Suppressor macrophage (primary cell): Measurements from ENCODE around the gene ARRDC3.
A peak's percentile ranks its signal among the peaks of the same experiment; 100 is the strongest.
"Not testable (repeated sequence)": the region's sequence is repeated elsewhere in the genome, so short reads cannot be mapped to it uniquely, and the experiment has no call there.

Experiments
- DNase-seq, 4 experiments: peaks; one replicate each; pipeline ENCODE4 v3.0.0-alpha.2; 2020 to 2022
- total RNA-seq, 17 experiments: gene quantifications; one replicate each; lab custom pipeline; 2026; ENCODE audit warnings: mixed read lengths in 6 of 17, inconsistent platforms in 3 of 17; lab: John Stamatoyannopoulos, UW

The ARRDC3 gene, protein sequence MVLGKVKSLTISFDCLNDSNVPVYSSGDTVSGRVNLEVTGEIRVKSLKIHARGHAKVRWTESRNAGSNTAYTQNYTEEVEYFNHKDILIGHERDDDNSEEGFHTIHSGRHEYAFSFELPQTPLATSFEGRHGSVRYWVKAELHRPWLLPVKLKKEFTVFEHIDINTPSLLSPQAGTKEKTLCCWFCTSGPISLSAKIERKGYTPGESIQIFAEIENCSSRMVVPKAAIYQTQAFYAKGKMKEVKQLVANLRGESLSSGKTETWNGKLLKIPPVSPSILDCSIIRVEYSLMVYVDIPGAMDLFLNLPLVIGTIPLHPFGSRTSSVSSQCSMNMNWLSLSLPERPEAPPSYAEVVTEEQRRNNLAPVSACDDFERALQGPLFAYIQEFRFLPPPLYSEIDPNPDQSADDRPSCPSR
- total RNA-seq: 48.7 to 350 (median 138) reads per million in 17 experiments

DNA sequence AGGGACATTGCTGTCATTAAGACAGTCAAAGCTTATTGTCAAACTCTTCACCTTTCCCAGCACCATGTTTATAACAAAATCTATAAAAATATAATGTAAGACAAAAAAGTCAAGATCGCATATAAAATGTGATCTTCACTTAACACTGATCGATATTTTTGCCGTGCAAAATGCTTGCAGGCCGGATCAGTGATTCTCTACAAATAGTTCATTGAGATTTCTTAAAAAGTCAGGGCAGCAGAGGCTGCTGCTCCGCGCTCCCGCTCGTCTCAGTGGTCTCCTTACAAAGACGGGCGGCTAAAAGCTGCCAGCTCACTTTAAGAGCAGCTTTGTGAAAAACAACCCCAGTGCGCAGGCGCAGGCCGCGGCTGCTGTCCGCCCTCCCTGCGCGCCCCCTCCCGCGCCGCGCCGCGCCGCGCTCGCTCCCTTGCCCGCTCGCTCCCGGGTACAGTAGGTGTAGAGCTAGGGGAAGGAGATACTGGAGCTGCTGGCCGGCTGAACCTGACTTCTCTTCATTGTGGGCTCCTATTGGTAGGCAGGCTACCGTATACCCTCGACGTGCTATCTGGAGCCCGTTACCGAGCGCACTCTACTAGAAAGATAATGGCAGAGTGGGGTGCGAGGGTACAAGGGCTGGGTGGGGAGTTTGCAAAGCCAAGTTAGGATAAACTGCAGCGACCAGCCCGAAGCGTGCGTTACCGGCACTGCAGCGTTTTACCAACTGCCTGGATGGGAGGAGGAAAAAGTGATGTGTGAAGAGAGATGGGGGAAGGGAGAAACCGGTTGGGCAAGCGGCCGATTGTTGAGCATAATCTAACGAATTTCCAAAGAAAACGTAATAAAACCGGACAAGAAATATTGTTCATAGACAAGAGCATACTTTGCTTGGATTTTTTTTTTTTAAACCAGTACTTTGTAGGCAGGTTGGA lies at the start of gene ARRDC3:
Gene ARRDC3, minus strand, starts transcription at position 291 of the 929 bp plus-strand sequence. Its CDS starts 225 bp downstream, at position 66.
- peak; percentile 98 to 100 (median 99) for DNase-seq

DNA sequence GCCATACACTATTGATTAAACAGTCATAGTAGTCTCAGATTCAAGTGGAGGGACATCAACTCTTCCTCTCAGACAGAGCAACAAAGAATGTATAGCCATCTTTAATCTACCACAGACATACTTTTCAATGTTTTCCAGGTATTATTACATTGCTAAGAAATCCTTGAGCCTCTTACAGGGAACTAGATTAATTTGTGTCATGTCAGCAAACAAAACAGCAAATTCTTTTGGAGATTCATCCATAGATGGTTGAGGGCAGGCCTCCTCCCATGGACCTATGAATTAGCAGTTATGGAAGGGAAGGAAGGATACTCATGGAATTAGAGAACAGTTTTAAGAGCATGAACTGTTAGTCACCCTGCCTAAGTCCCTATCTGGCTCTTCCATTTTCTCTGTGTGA lies 47.8 kb upstream of the ARRDC3 start:
- DNase-seq: no peak

DNA sequence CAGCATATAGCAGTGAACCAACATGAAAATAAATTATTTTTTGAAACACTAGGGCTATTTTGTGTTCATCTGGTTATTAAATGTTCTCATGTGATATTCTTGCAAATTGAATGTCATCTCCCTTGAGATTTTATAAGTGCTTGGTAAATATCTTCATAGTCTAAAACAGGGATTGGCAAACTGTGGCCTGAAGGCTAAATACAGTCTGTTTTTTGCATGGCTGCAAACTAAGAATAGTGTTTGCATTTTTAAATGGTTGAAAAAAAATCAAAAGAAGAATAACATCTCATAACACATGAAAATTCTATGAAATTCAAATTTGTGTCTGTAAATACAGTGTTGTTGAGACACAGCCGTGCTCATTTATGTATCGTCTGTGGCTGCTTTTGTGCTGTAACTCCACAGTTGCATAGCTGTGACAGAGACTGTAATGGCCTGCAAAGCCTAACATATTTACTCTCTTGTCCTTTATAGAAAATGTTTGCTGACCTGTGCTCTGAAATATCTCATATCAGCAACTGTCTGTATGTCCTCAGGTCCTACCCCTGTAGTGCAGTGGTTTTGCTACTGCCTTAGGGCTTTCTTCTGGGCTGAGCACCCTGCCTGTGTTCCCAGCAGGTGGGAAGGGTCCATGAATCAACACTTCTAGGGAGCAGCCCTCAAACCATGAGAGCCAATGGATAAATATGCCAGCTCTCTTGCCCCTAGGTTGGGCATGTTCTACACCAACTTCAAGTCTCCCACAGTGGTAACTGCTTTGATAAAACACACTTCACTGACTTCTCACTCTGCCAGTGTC lies 41.7 kb upstream of the ARRDC3 start:
- no peak for DNase-seq

DNA sequence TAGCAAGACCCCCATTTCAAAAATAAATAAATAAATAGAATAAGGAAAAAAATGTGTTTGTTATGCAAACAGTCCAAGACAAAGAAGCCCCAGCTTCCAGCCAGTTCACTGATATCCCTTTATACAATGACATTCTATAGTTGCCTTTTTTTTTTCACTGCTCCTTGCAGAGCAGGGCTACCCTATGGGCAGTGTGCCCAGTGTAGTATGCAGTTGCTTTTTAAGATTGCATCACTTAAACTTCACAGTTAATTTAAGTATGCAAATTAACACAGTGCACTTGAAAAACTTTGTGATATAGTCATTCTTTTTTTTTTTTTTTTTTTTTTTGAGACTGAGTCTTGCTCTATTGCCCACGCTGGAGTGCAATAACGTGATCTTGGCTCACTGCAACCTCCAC lies 40.8 kb upstream of the ARRDC3 start:
- DNase-seq: no peak

DNA sequence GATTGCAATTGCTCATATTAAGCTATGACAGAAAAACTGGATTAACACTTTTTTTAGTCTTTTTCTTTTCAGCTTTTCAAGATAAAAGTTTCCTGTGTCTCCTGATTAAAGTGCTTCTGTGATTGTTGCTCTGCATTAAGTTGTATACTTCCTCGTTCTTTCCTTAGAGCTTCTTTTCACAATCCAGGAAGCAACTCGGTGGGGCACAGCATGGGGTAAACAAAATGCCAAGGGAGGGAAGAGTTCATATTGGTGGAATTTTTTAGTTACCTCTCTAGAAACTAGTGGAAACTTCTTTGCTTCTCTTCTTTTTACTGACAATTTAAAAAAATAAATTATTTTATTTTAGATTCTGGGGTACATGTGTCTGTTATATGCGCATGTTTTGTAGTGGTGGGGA lies 37.8 kb upstream of the ARRDC3 start:
- peak in 3 of 4 experiments; percentile 18 to 45 (median 34) for DNase-seq

DNA sequence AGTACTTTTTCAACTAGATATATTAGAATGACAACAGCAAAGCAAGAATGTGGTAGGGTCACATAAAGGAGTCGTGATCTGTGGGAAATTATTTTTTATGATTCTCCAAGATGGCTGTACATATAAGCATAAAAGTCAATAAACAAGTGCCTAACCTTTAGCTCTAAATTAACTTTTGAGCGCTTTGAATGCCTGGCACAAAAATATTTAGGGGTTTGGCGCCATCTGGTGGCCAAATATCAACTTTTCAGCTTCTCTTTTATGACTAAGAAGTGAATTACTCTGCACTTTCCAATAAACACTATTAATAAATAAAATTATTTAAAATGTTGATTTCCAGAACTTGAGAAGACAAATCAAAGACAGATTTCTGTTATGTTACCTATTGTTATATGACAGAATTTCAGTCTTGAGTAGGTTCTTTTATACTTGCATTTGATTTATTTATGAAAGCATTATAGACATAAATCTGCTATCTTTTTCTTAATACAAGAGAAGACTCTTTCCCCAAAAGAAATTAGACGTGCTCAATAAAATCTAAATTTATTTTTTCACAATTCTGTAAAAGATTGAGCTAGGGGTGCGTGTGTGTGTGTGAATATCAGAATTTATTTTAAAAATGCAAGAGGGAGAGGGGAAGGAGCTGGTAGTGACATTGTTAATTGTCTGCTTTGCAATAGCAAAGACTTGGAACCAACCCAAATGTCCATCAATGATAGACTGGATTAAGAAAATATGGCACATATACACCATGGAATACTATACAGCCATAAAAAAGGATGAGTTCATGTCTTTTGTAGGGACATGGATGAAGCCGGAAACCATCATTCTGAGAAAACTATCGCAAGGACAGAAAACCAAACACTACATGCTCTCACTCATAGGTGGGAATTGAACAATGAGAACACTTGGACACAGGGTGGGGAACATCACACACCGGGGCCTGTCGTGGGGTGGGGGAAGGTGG lies 36.7 kb upstream of the ARRDC3 start:
- DNase-seq: peak; percentile 79 to 89 (median 85)

DNA sequence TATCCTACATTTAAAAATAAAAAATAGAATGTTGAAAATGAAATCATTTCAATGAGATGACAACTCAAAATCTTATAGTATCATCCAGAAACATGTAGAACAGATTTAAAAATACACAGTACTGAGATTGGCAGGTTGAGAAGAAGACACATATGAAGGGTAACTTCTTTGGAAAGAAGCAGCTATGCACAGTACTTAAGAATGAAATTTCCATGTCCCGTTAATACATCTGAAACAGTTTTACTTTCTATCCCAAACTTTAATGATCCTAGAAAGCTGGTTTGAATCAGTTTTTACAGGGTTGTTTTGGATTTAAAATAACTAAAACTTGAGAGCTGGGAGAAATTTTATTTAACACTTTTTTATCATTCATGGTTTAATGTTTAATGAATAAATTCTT lies 36.0 kb upstream of the ARRDC3 start:
- DNase-seq: no peak

DNA sequence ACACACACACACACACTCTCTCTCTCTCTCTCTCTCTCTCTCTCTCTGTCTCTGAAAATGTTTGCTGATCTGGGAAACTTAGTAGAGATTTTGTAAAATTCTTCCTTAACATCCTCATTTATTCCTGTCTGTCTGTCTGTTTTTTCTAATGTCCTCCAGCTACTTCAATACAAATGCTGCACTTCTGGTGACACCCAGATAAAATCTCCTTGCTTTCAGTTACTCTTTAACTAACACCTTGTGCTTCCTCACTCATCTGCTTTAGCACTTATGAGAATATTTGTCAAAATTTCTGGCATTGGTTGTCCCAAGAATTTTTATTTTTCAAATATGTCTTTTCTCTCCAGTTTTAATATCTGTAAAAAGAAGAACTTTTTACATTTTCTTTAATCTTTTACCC lies 35.0 kb upstream of the ARRDC3 start:
- no peak for DNase-seq

DNA sequence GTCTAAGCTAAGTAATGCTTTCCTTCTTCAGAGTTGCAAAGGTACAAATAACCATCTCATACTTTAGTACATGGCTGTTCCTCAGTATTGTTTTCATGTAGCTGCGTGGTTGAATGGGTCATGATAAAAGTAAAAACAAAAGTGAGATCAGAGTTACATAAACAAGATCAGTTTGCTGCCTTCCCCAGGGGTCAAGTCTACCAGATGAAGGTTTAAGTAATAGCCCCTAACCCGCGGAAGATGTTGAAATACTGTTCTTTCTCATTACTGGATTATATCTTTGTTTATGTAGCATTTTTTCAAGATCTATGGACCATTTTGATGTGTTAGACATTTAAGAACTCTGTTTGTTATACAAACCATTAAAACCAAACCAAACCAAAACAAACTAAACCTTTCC lies 34.1 kb upstream of the ARRDC3 start:
- no peak for DNase-seq

DNA sequence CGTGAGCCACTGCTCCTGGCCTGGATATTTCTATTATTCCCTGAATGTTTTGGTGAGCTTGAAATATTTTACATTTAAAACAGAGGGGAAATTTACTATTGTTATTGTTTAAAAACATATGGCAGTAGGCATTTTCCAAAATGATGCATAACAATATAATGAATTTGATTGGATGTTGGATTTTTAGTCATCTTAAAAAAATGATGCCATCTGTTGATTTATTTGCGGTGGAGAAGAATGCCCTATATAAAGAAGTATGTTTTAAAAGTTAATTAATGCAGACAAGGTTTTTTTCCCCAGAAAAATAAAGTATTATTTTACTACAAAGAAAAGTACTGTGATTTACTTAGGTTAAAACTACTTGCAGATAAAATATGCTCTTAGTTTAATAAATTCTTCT lies 33.4 kb upstream of the ARRDC3 start:
- DNase-seq: no peak

DNA sequence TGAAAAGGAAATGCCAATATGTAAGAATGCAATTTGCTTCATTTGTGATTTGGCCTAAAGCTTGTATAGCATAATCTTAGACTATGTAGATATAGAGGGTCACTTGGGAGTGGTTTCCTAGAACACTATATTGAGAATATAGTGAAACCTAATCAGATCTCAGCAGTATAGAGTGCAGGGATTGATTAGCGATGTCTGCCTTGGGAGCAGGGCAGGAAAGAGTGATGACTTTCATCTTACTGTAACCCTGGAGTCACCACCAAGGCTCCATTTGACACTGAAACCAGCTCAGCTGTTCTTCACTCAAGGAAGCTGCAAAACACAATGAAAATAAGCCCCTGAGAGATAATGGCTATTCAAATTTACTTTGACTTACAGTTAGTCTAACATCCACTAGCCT lies 26.2 kb upstream of the ARRDC3 start:
- no peak for DNase-seq

DNA sequence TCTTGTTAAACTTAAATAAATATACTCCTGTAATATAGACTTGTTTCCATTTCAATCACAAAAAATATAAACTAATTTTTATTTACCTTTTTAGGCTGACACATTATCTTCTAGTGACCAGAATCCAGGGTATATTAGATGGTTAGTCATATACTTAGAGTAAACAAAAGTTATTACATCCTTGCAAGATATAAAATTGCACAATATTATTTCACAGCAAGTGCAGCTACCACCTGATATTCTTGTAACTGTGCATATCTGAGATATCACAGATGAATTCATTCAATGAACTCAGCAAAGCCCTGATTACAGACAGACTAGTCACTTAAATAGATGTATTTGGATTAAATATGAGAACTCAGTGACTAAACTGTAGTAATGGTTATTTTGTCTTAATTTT lies 25.6 kb upstream of the ARRDC3 start:
- DNase-seq: no peak

DNA sequence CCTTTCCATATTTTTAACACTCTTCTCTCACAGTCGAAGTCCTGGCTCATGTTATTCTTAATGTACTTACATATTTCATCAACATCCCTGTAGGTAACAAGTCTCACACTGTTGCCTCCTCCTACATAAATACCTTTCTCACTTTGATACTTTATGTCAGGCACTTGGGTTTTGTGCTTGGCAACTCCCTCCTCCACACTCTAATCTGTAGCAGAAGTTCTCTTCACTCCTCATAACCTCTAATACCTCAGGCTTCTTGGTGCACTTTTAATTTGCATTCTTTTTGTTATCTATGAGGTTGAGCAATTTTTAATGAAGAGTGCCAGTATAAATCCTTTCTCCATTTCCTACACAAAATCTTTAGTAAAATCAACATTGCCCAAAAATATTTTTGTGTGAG lies 24.1 kb upstream of the ARRDC3 start:
- no peak for DNase-seq

DNA sequence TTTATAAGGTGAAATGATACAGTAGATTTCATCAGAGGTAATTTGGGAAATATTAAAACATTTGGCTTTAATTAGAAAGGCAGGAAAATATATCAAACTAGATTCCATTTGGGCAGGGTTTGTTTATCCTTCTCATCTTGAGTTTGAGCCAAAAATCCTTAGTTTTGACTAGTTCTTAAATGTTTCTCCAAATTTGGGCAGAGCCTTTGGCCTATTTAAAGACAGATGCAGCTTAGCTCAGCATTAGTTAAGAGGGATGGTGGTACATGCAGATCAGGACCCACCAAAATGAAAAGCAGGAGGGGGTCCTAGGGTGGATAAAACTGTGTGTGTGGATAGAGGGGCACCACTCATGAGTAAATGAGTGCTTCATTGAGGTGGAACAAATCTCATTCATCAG lies 20.3 kb upstream of the ARRDC3 start:
- no peak for DNase-seq

DNA sequence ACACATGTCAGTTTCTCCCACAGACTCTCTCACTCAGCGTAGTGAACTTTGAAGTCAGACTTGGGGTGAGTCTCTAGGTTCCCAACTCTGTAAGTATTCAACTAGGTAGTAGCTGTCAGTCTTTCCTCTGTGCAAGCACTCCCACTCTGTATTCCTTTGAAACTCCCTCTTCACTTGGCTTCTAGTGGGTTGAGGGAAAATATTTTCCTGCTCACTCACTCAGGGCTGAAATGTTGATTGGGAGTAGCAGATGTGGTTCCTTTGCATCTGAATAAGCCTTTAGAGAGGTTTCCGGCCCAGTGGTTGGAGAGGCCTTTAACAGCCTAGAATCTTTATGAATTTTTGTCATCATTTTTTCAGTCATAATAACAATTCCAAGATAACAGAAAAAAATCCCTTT lies 18.1 kb upstream of the ARRDC3 start:
- no peak for DNase-seq

DNA sequence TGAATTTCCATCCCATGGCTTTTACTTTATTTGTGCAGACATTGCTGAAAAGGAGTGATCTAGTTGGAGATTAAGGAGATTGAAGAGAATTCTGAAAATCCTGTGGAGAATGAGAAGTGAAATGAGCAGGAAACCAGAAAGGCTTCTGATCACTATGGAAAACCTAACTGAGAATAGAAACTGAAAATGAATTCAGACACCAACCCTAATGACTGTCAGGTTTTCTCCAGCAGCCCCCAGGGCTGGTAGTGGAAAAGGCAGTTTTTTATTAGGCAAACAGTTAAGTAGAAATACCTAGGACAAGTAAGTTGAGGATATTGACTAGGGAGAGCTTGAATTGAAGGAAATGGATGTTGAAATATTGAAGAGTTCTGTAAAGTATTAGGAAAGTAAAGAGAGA lies 14.7 kb upstream of the ARRDC3 start:
- DNase-seq: no peak

DNA sequence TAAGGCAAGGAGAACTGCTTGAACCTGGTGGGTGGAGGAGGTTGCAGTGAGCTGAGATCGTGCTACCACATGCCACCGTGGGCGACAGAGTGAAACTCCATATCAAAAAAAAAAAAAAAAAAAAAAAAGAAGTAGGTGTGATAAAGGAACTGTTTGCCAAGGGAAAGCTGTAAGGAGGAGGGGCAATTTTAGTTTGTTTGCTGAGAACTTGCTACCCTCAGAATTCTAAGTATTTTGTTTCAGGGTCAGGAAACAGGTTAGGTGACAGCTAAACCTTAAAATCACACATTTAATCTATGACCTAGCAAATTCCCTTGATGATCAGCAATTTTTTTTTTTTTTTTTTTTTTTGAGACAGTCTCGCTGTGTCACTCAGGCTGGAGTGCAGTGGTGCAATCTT lies 7.2 kb upstream of the ARRDC3 start:
- DNase-seq: peak; percentile 33 to 69 (median 62)

DNA sequence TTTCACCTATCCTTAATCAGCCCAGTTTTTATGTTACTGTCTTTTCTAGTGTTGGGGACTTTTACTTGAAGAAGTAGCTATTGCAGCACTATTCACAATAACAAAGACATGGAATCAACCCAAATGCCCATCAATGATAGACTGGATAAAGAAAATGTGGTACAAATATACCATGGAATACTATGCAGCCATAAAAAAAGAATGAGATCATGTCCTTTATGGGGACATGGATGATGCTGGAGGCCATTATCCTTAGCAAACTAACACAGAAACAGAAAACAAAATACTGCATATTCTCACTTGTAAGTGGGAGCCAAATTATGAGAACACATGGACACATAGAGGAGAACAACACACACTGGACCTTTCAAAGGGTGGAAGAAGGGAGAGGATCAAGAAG lies 6.4 kb upstream of the ARRDC3 start:
- not testable (repeated sequence) for DNase-seq

DNA sequence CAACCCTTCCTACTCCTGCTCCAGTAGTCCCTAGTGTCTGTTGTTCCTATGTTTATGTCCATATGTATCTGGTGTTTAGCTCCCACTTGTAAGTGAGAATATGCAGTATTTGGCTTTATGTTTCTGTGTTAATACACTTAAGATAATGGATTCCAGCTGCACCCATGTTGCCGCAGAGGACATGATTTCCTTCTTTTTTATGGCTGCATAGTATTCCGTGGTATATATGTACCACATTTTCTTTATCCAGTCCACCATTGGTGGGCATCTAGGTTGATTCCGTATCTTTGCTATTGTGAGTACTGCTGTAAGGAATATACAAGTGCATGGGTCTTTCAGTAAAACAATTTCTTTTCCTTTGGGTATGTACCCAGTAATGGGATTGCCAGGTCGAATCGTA lies 5.2 kb upstream of the ARRDC3 start:
- no peak for DNase-seq

DNA sequence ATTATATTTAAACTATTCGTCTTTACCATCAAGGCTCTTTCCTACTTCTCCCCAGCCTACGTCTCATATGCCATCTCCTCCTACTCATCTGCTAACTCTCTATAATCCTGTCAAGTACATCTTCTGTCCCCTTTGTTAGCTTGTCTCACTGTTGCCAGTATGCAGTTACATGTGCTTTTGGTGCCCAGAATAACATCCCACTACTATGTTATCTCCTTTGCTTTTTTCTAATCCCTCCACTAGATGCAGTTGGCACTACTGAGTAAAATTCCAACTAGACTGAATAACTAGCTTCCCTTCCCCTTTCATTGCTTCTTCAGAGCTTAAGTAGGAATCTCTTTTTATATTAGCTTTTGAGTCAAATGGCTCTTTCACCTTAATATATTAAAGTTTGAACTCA lies 3.0 kb upstream of the ARRDC3 start:
- DNase-seq: peak in 1 of 4 experiments; percentile 14

DNA sequence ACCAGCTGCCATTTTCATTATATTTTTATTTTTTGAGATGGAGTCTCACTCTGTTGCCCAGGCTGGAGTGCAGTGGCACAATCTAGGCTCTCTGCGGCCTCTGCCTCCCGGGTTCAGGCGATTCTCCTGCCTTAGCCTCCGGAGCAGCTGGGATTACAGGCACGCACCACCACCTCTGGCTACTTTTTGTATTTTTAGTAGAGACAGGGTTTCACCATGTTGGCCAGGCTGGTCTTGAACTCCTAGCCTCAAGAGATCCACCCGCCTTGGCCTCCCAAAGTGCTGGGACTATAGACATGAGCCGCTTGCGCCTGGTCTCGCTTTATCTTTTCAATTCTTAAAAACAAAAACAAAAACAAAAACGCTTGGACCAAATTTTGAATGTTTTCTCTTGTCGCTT lies 2.5 kb upstream of the ARRDC3 start:
- DNase-seq: not testable (repeated sequence)
